Gastrocnemius medialis (tissue), 4 donors: ENCODE results near the gene EFCC1.

Experiments used
- CTCF ChIP-seq, 5 experiments: fragments of 450-650 bp in 3 of 5; fragments of 200-600 bp in 2 of 5; sonication (generic) in 2 of 5; IDR thresholded peaks in 4 of 5; conservative IDR thresholded peaks in 1 of 5; 1 replicate in 4 of 5; 2 replicates in 1 of 5; pipeline ENCODE4 v1.5.1; 2016 to 2019; ENCODE audit warnings: antibody characterized with exemption in 5 of 5, mild to moderate bottlenecking in 3 of 5, moderate library complexity in 3 of 5
- POLR2A ChIP-seq, 2 donors: fragments of 450-650 bp; IDR thresholded peaks; one replicate each; pipeline ENCODE4 v1.6.1; 2017; ENCODE audit warnings: antibody characterized with exemption in 2 of 2, mild to moderate bottlenecking in 2 of 2, moderate library complexity in 2 of 2

GRCh38 chr3:129005526-129006303 lies 4.6 kb downstream of the EFCC1 start:
- TF ChIP-seq CTCF (IDR thresholded peaks at IDR 0.05 in 4 of 5, conservative IDR thresholded peaks at IDR 0.05 in 1 of 5): no peak
- TF ChIP-seq POLR2A (IDR thresholded peaks at IDR 0.05): no peak
